NCI-H2196 (cell line): ENCODE measurements around the gene SLC11A1.

Experiments used
- DNase-seq: peaks from one replicate; lab custom pipeline; 2025; ENCODE audit not compliant: unreplicated experiment; lab: John Stamatoyannopoulos, UW

Gene SLC11A1

GRCh38 chr2:218381916-218382366, at the start of gene SLC11A1:
Gene SLC11A1 (plus strand): TSS chr2:218382273. CDS start chr2:218382369, 96 bp downstream.
- DNase-seq, result no peak

GRCh38 chr2:218332288-218332687, 49.8 kb upstream of the SLC11A1 start:
- no peak for DNase-seq

GRCh38 chr2:218332920-218333645, 49.0 kb upstream of the SLC11A1 start:
- no peak for DNase-seq

- no peak for DNase-seq
Observed at GRCh38 chr2:218334531-218334930, 47.5 kb upstream of the SLC11A1 start.

- no peak for DNase-seq
Observed at GRCh38 chr2:218340656-218341055, 41.4 kb upstream of the SLC11A1 start.

GRCh38 chr2:218341381-218341780, 40.7 kb upstream of the SLC11A1 start:
- no peak for DNase-seq

GRCh38 chr2:218342837-218343236, 39.2 kb upstream of the SLC11A1 start:
- DNase-seq, result no peak

- no peak for DNase-seq
Observed at GRCh38 chr2:218343591-218343990, 38.5 kb upstream of the SLC11A1 start.

- DNase-seq, result no peak
Observed at GRCh38 chr2:218344090-218344754, 37.9 kb upstream of the SLC11A1 start.

GRCh38 chr2:218344755-218345417, 37.2 kb upstream of the SLC11A1 start:
- no peak for DNase-seq

- no peak for DNase-seq
Observed at GRCh38 chr2:218345491-218346236, 36.4 kb upstream of the SLC11A1 start.

GRCh38 chr2:218347172-218347571, 34.9 kb upstream of the SLC11A1 start:
- DNase-seq, result no peak

GRCh38 chr2:218354045-218354444, 28.0 kb upstream of the SLC11A1 start:
- DNase-seq, result no peak

GRCh38 chr2:218354850-218355443, 27.1 kb upstream of the SLC11A1 start:
- no peak for DNase-seq

- no peak for DNase-seq
Observed at GRCh38 chr2:218357236-218358177, 24.6 kb upstream of the SLC11A1 start.

GRCh38 chr2:218360453-218360852, 21.6 kb upstream of the SLC11A1 start:
- DNase-seq, result no peak

GRCh38 chr2:218362606-218363005, 19.5 kb upstream of the SLC11A1 start:
- no peak for DNase-seq

- no peak for DNase-seq
Observed at GRCh38 chr2:218363736-218364135, 18.3 kb upstream of the SLC11A1 start.

GRCh38 chr2:218364196-218364595, 17.9 kb upstream of the SLC11A1 start:
- DNase-seq, result no peak
